Loucy (cell line): Measurements from ENCODE around the gene NFATC4.

Experiments used
- EZH2phosphoT487 ChIP-seq: fragments of 200-600 bp; IDR thresholded peaks from 2 replicates; pipeline ENCODE4 v1.6.1; 2018; ENCODE audit warnings: antibody characterized with exemption, mild to moderate bottlenecking, moderate library complexity, borderline replicate concordance
- TF ChIP-seq, protein P1 (sequence below): fragments of 200-600 bp; sonication (generic); conservative IDR thresholded peaks from 2 replicates; pipeline ENCODE4 v1.5.1; 2014; ENCODE audit warnings: mild to moderate bottlenecking, antibody characterized with exemption, low read length

DNA sequence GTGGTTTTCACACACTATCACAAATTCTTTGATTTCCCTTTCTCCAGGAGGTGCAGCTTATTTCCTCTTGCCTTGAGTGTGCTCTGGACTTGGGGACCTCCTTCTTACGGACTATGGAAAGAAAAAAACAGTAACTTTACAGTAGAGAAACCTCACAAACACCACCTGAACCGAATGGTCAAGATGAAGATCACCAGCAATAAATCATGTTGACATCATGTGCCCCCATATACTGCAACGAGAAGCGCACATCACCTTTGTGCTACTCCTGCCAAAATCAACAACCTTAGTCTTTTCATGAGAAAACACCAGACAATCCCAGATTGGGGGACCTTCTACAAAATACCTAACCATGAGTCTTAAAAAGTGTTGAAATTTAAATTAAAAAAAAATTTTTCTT lies 17.5 kb downstream of the NFATC4 start:
- TF ChIP-seq, protein P1, sequence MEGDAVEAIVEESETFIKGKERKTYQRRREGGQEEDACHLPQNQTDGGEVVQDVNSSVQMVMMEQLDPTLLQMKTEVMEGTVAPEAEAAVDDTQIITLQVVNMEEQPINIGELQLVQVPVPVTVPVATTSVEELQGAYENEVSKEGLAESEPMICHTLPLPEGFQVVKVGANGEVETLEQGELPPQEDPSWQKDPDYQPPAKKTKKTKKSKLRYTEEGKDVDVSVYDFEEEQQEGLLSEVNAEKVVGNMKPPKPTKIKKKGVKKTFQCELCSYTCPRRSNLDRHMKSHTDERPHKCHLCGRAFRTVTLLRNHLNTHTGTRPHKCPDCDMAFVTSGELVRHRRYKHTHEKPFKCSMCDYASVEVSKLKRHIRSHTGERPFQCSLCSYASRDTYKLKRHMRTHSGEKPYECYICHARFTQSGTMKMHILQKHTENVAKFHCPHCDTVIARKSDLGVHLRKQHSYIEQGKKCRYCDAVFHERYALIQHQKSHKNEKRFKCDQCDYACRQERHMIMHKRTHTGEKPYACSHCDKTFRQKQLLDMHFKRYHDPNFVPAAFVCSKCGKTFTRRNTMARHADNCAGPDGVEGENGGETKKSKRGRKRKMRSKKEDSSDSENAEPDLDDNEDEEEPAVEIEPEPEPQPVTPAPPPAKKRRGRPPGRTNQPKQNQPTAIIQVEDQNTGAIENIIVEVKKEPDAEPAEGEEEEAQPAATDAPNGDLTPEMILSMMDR, result no peak
- TF ChIP-seq EZH2phosphoT487, result no peak
